ENCODE measurements around the gene DMD. TPM values are rescaled to one million over a fixed set of nuclear protein-coding genes. Genes with fewer than 3 reads are reported as not detected.

Gene DMD
- total RNA-seq, 4 donors from 2014 or later = 18.7 to 69.5 (median 38.5) TPM

GRCh38 chrX:31697294-31697916 is 1513.9 kb downstream of the DMD start:
- no peak overlapping the region for H3K27ac ChIP-seq
- no peak for TF ChIP-seq POLR2A (IDR thresholded peaks at IDR 0.05)
- no peak for TF ChIP-seq POLR2AphosphoS5 (IDR thresholded peaks at IDR 0.05)
- TF ChIP-seq CTCF (IDR thresholded peaks at IDR 0.05) = no peak
- TF ChIP-seq EP300 (IDR thresholded peaks at IDR 0.05) = no peak
- DNase-seq (ENCODE audit: low spot score in 2 of 2) = no peak
- 51% methylated on average over 7 of the region's 7 CpGs for WGBS
- H3K4me3 ChIP-seq = no peak overlapping the region
- no peaks in the 10 kb centered on the region for H3K27me3 ChIP-seq
- no peaks in the 10 kb centered on the region for H3K36me3 ChIP-seq
- no peaks in the 10 kb centered on the region for H3K9me3 ChIP-seq
- H3K4me1 ChIP-seq = no peaks in the 10 kb centered on the region

- no peaks in the 10 kb centered on the region for H3K4me1 ChIP-seq
- no peaks in the 10 kb centered on the region for H3K9me3 ChIP-seq
- no peak for TF ChIP-seq EP300 (IDR thresholded peaks at IDR 0.05)
- TF ChIP-seq POLR2A (IDR thresholded peaks at IDR 0.05) = no peak
- no peak for TF ChIP-seq POLR2AphosphoS5 (IDR thresholded peaks at IDR 0.05)
- no peak for TF ChIP-seq CTCF (IDR thresholded peaks at IDR 0.05)
- H3K4me3 ChIP-seq = no peak overlapping the region
- no peak for DNase-seq (ENCODE audit: low spot score in 2 of 2)
- H3K27ac ChIP-seq = no peak overlapping the region
- no peaks in the 10 kb centered on the region for H3K27me3 ChIP-seq
- H3K36me3 ChIP-seq = no peaks in the 10 kb centered on the region
These were observed 1531.5 kb downstream of the DMD start for GRCh38 chrX:31679861-31680260.

- 75% methylated on average over 3 of the region's 3 CpGs for WGBS
- no peaks in the 10 kb centered on the region for H3K9me3 ChIP-seq
These were observed 1541.1 kb downstream of the DMD start for GRCh38 chrX:31670245-31670644.

DNA sequence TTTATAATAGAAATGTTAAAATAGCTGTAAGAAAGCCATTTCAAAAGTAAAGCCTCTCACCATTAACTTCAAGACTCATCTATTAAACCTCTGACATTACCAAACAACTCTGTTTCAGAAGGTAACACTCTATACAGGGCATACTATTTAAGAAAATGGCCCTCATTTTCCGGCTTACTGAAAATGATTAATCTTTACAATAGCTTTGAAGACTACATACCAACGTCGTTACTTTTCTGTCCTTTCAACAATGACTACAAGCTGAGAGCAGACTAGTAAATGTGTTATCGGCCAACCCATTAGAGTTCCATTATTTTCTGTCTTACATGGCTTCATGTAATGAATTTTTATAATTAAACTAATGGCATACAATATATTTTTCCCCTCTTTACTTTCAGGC is 1545.9 kb downstream of the DMD start:
- no peaks in the 10 kb centered on the region for H3K9me3 ChIP-seq
- no peaks in the 10 kb centered on the region for H3K36me3 ChIP-seq
- no peak overlapping the region for H3K27ac ChIP-seq
- H3K4me3 ChIP-seq = no peak overlapping the region
- TF ChIP-seq POLR2A (IDR thresholded peaks at IDR 0.05) = no peak
- TF ChIP-seq CTCF (IDR thresholded peaks at IDR 0.05) = no peak
- no peak for TF ChIP-seq POLR2AphosphoS5 (IDR thresholded peaks at IDR 0.05)
- no peak for TF ChIP-seq EP300 (IDR thresholded peaks at IDR 0.05)
- WGBS = 74% methylated on average over 4 of the region's 4 CpGs
- H3K27me3 ChIP-seq = no peaks in the 10 kb centered on the region
- no peaks in the 10 kb centered on the region for H3K4me1 ChIP-seq
- DNase-seq (ENCODE audit: low spot score in 2 of 2) = no peak

More at GRCh38 chrX:31670245-31670644, 1541.1 kb downstream of the DMD start:
- no peak for DNase-seq (ENCODE audit: low spot score in 2 of 2)
- no peak for TF ChIP-seq EP300 (IDR thresholded peaks at IDR 0.05)
- TF ChIP-seq POLR2A (IDR thresholded peaks at IDR 0.05) = no peak
- TF ChIP-seq POLR2AphosphoS5 (IDR thresholded peaks at IDR 0.05) = no peak
- no peak overlapping the region for H3K27ac ChIP-seq
- H3K4me1 ChIP-seq = no peaks in the 10 kb centered on the region
- no peaks in the 10 kb centered on the region for H3K27me3 ChIP-seq
- no peaks in the 10 kb centered on the region for H3K36me3 ChIP-seq
- H3K4me3 ChIP-seq = no peak overlapping the region

DNA sequence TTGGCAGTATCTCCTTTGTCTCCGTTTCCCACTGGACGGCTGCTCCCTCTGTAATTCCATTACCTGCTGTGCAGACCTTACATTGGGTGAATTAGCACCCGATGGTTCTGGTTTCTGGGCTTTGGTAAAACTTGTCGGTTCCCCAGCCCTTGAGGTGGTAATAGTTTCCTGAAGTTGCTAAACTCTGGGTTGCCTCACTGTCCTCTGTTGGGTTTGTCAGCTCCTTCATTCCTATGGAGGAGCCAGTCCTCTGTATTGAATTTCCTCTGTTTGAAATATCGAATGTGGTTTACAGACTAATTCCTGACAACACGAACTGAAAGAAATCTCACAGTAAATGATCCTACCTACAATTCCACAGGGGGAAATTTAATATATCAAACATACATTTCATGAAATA is 1548.2 kb downstream of the DMD start:
- H3K9me3 ChIP-seq = no peaks in the 10 kb centered on the region
- H3K4me3 ChIP-seq = no peak overlapping the region
- TF ChIP-seq POLR2AphosphoS5 (IDR thresholded peaks at IDR 0.05) (no peak), EP300 (IDR thresholded peaks at IDR 0.05) (no peak), POLR2A (IDR thresholded peaks at IDR 0.05) (no peak), CTCF (IDR thresholded peaks at IDR 0.05) (no peak)
- H3K36me3 ChIP-seq = no peaks in the 10 kb centered on the region
- no peaks in the 10 kb centered on the region for H3K4me1 ChIP-seq
- no peak overlapping the region for H3K27ac ChIP-seq
- H3K27me3 ChIP-seq = no peaks in the 10 kb centered on the region
- no peak for DNase-seq (ENCODE audit: low spot score in 2 of 2)
- WGBS = 76% methylated on average over 6 of the region's 6 CpGs
